K562 (cell line): Measurements from ENCODE around the gene ZNRF2. TPM values are rescaled to one million over a fixed set of nuclear protein-coding genes. Genes with fewer than 3 reads are reported as not detected.

Experiments
- BDP1 ChIP-seq: IDR thresholded peaks from 3 replicates; pipeline ENCODE4 v1.6.1; 2011; ENCODE audit not compliant: insufficient read length, insufficient read depth
- FOSL1 ChIP-seq: fragments of 200-800 bp; sonication (Bioruptor generic); conservative IDR thresholded peaks from 2 replicates; pipeline ENCODE4 v1.6.1; 2016; ENCODE audit warnings: missing genetic modification characterization, missing compliant biosample characterization
- GABPB1 ChIP-seq: sonication (generic); formaldehyde crosslinking; IDR thresholded peaks from 2 replicates; pipeline ENCODE4 v1.8.0; 2022; ENCODE audit warnings: mild to moderate bottlenecking, missing genetic modification reagents
- HDAC8 ChIP-seq: fragments of 450-650 bp; IDR thresholded peaks from 2 replicates; pipeline ENCODE4 v1.6.1; 2016; ENCODE audit warnings: mild to moderate bottlenecking, missing genetic modification characterization, moderate library complexity, missing compliant biosample characterization
- NFIC ChIP-seq: fragments of 450-650 bp; IDR thresholded peaks from 2 replicates; pipeline ENCODE4 v1.6.1; 2017; ENCODE audit warnings: mild to moderate bottlenecking, inconsistent platforms
- PKNOX1 ChIP-seq: fragments of 450-650 bp; IDR thresholded peaks from 2 replicates; pipeline ENCODE4 v1.6.1; 2016
- RREB1 ChIP-seq: fragments of 250-450 bp; sonication (Bioruptor Pico); IDR thresholded peaks from 2 replicates; pipeline ENCODE4 v1.4.0; 2020
- SAFB ChIP-seq: fragments of 200-400 bp; formaldehyde crosslinking; IDR thresholded peaks from 2 replicates; pipeline ENCODE4 v1.6.1; 2017; ENCODE audit warnings: low read depth, low read length, borderline replicate concordance
- SMAD4 ChIP-seq: fragments of 250-450 bp; sonication (Bioruptor Pico); conservative IDR thresholded peaks from 2 replicates; pipeline ENCODE4 v1.8.0; 2021; ENCODE audit warnings: inconsistent platforms, mild to moderate bottlenecking, moderate library complexity
- TAF7 ChIP-seq: fragments of 450-650 bp; IDR thresholded peaks from 2 replicates; pipeline ENCODE4 v1.6.1; 2016; ENCODE audit warnings: missing genetic modification characterization, missing compliant biosample characterization
- TEAD4 ChIP-seq, 2 experiments: sonication (generic) in 1 of 2; formaldehyde crosslinking in 1 of 2; IDR thresholded peaks; 2 replicates each; pipeline versions ENCODE4 v1.6.1 to v1.8.0; 2012 to 2022; ENCODE audit warnings: borderline replicate concordance in 1 of 2, inconsistent platforms in 1 of 2, low read length in 1 of 2, mild to moderate bottlenecking in 1 of 2, missing genetic modification reagents in 1 of 2
- ZBTB33 ChIP-seq: sonication (generic); formaldehyde crosslinking; IDR thresholded peaks from 2 replicates; pipeline ENCODE4 v1.8.1; 2023; ENCODE audit warnings: mild to moderate bottlenecking, missing genetic modification reagents
- ZNF197 ChIP-seq: fragments of 200-800 bp; sonication (Bioruptor generic); IDR thresholded peaks from 2 replicates; pipeline ENCODE4 v1.6.1; 2016; ENCODE audit warnings: low read depth, missing genetic modification characterization, missing compliant biosample characterization
- polyA plus RNA-seq, 8 experiments: library from polyadenylated mRNA; depleted of rRNA in 4 of 8; stranded (reverse) in 5 of 8; unstranded in 3 of 8; fragments of >200 nt; fragmentation: Nextera tagmentation in 2 of 8; fragmentation: Illumina TruSeq in 1 of 8; extraction: Ambion mirVana in 2 of 8; extraction: Trizol in 1 of 8; gene quantifications; 2 replicates each; pipeline versions ENCODE4 v1.2.1 to v1.2.3, GENCODE V29; 2011 to 2014; ENCODE audit warnings: inconsistent platforms in 1 of 8, missing spikeins in 1 of 8
- total RNA-seq, 7 experiments: library from RNA; depleted of rRNA in 6 of 7; stranded (reverse); fragments of >200 nt in 6 of 7; fragmentation: Illumina TruSeq in 2 of 7; extraction: Trizol in 2 of 7; gene quantifications; 2 replicates each; pipeline versions ENCODE4 v1.2.1 to v1.2.3, GENCODE V29; 2011 to 2021; ENCODE audit warnings: low replicate concordance in 1 of 7
- TF ChIP-seq, protein P1 (sequence below): sonication (generic); formaldehyde crosslinking; IDR thresholded peaks from 2 replicates; pipeline ENCODE4 v1.8.0; 2022; ENCODE audit warnings: missing genetic modification reagents, mild to moderate bottlenecking, moderate library complexity, borderline replicate concordance
- TF ChIP-seq, protein P2 (sequence below): fragments of 250-450 bp; sonication (Bioruptor Pico); IDR thresholded peaks from 2 replicates; pipeline ENCODE4 v1.4.0; 2020; ENCODE audit warnings: borderline replicate concordance

The ZNRF2 gene
- total and polyA plus RNA-seq, 9 of the 15 experiments (the other 6 are each of a cell fraction or from before 2014, with no cell fraction given), result 1.1 to 13.9 (median 5.5) TPM

DNA sequence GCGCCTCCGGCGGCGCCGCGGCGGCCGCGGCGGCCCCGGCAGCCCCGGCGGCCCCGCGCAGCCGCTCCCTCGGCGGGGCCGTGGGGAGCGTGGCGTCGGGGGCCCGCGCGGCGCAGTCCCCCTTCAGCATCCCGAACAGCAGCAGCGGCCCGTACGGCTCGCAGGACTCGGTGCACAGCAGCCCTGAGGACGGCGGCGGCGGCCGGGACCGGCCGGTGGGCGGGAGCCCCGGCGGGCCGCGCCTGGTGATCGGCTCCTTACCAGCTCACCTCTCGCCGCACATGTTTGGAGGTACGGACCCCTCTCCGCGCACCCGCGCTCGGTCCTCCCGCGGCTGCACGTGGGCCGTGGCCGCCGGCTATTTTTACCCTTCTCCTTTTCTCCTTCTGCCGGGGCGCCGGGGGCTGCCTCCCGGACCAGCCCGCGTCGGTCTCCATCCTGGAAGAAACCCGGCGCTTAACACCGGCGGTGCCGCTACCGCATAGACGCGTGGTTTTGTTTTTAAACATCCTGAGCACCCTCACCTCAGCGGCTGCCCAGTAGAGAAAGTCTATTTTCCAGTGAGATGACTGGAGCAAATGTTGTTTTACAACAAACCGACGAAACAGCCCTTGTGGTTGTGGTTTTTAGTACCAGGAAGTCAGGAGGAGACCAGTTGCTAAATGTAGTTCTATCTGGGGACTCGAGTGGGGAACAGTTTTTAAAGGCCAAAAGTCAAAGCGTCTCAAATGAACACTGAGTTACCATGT lies 1.3 kb downstream of the ZNRF2 start (continued):
- TF ChIP-seq ZBTB33 (CRISPR knock-in tag), result no peak
- TF ChIP-seq, protein P1, sequence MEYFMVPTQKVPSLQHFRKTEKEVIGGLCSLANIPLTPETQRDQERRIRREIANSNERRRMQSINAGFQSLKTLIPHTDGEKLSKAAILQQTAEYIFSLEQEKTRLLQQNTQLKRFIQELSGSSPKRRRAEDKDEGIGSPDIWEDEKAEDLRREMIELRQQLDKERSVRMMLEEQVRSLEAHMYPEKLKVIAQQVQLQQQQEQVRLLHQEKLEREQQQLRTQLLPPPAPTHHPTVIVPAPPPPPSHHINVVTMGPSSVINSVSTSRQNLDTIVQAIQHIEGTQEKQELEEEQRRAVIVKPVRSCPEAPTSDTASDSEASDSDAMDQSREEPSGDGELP (CRISPR knock-in tag), result no peak; the same call in 1 of the 2 replicates
- TF ChIP-seq TEAD4 (IDR thresholded peaks at IDR 0.05; ENCODE audit: low read length), result no peak
- TF ChIP-seq TEAD4 (CRISPR knock-in tag; IDR thresholded peaks at IDR 0.05; ENCODE audit: borderline replicate concordance), result no peak
- TF ChIP-seq RREB1 (CRISPR knock-in tag), result no peak
- TF ChIP-seq BDP1, result no peak
- TF ChIP-seq TAF7 (tag), result no peak
- peak; percentile 37; the same call in 1 of the 2 replicates for TF ChIP-seq GABPB1 (CRISPR knock-in tag)
- TF ChIP-seq FOSL1, result 0 out of 2 replicates have a peak, but pooled peaks have one; percentile 13
- no peak for TF ChIP-seq ZNF197 (CRISPR knock-in tag)
- TF ChIP-seq, protein P2, sequence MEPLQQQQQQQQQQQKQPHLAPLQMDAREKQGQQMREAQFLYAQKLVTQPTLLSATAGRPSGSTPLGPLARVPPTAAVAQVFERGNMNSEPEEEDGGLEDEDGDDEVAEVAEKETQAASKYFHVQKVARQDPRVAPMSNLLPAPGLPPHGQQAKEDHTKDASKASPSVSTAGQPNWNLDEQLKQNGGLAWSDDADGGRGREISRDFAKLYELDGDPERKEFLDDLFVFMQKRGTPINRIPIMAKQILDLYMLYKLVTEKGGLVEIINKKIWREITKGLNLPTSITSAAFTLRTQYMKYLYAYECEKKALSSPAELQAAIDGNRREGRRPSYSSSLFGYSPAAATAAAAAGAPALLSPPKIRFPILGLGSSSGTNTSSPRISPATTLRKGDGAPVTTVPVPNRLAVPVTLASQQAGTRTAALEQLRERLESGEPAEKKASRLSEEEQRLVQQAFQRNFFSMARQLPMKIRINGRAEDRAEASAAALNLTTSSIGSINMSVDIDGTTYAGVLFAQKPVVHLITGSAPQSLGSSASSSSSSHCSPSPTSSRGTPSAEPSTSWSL, result no peak
- TF ChIP-seq SMAD4 (CRISPR knock-in tag), result 0 out of 2 replicates have a peak, but pooled peaks have one; percentile 7
- TF ChIP-seq PKNOX1, result no peak
- no peak for TF ChIP-seq HDAC8 (tag)
- no peak for TF ChIP-seq SAFB
- no peak for TF ChIP-seq NFIC
